Activated CD8-positive, alpha-beta memory T cell treated with anti-CD3 and anti-CD28 coated beads, Interleukin-2, amount 50 U/mL, for 24 hours (primary cell): ENCODE results near the gene LARGE1.
"Not testable (repeated sequence)": the region's sequence is repeated elsewhere in the genome, so short reads cannot be mapped to it uniquely, and the experiment has no call there.

Experiments
- DNase-seq: peaks from one replicate; pipeline ENCODE4 v3.0.0-alpha.2; 2020; ENCODE audit errors: extremely low read depth

LARGE1 gene

DNA sequence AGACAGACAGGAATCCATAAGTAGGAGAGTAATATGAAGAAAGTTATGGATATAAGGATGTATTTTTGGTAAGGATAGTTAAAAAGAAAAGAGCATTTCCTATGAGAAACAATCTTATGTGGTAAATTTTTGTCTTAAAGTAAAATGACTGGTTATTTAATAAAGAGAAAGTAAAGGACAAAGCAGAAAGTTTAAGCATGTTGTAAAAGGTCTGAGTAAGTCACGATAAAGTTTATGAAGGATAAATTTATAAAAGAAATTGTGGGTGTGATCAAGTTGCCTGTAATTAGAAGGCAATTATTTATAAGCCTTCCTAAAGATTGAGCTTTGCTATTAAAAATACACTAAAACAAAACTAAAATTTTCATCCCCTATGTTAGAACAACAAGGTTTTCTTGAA, 547.4 kb downstream of the LARGE1 start:
- DNase-seq, result no peak

GRCh38 chr22:33363256-33363655, 557.0 kb downstream of the LARGE1 start:
- not testable (repeated sequence) for DNase-seq

GRCh38 chr22:33362702-33363101, 557.6 kb downstream of the LARGE1 start:
- no peak for DNase-seq

DNA sequence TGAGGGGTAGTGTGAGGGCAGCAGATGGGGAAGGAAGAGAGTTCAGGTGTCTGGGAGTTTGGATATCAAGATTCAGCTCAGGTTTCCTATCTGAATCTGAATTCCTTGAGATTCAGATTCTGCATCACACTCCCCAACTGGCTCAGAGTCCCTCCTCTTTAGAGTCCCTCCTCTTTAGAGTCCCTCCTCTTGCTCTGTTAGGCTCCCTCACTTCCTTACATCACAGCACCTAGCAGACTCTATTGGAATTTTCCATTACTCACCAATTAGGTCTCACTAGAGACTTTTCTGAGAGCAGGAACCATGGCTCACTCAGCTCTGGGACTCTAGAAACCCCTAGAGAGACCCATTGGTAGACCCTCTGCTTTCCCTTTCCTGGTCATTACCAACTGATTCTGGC, 558.7 kb downstream of the LARGE1 start:
- no peak for DNase-seq

DNA sequence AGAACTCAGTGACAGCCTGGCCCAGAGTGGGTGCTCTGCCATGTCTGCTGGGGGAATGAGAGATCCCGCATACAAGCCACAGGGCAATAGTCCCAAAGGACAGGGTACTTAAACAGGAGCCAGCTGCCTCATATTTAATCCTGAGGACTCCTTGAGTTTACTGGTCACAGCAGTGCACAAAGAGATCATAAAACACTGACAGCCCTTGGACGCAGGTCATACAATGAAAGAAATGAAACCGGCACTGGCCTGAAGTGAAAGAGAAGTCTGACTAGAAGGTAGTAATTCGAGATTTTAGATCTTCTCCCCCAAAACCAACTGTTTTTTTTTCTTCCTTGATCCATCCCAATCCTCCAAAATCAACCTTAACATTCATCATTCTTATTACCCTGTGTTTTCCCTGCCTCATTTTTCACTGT, 562.3 kb downstream of the LARGE1 start:
- no peak for DNase-seq

DNA sequence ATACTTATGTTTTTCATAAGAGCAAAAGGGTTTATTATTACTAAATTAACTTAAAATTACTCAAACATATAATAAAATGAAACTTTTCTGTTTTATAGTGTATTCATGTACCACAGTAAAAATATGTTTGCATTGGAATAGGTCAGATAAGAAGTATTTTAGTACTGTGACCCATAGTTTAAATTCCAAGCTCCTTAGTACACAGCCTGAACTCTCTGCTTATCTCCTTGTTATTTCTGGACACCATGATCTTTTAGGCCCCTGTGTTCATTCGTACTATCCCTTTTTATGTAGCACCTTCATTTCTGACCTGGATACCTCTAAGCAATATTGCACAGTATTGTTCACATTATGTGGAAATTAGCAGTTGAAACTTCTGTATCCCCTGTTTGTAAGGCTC, 565.3 kb downstream of the LARGE1 start:
- no peak for DNase-seq

DNA sequence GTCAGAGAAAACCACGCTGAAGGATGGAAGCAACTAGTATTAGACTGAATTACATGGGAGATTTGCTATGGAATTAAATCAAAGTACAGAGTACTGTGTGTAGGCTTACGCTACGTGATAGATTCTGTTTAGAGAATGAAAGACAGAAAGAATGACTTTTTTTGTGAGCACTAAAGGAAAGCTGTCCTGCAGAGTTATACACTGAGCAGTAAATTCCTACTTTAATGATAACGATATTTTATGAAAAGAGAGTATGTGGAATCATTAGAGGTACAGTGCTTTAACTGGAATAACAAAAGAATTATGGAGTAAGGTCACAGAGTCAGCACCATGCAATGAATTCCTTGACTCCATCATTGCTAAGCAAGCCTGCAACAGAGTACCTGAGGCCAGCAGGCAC, 566.8 kb downstream of the LARGE1 start:
- DNase-seq, result no peak

- no peak for DNase-seq
These were observed 567.5 kb downstream of the LARGE1 start for GRCh38 chr22:33352768-33353167.

DNA sequence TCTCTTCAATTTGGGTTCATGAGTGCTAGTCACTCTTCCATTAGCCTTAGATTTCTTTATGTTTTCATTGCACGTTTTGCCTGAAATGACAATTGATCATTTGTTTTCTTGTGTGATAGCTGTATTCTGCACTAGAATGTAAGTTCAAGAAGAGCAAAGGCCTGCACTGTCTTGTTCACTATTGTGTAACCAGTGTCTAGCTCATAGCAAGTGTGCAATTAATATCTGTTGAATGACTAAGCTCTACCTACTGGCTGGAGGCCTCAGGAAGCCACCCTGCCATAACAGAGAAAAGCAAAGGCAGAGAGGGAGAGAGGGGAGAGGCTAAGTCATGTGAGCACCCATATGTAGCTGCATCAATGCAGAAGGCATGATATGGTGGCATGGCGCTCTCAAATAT, 569.3 kb downstream of the LARGE1 start:
- no peak for DNase-seq

GRCh38 chr22:33350491-33350890, 569.8 kb downstream of the LARGE1 start:
- no peak for DNase-seq

DNA sequence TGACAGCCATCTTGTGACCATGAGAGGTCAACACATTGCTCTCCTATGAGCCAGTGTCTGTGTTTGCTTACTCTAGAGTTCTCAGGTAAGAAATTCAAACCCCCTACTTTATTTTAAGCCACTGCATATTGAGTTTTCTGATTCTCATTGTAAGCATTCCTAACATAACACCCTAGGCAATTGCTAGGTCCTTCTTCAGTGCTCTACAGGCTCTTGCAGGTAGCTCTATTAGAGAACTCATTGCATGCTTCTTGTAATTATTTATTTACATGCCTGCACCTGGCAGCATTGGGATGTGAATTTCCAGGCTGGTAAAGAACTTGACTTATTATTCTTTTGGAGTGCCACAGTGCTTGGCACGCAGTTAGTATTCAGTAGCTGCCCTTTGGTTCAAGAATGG, 573.3 kb downstream of the LARGE1 start:
- no peak for DNase-seq

GRCh38 chr22:33341611-33342010, 578.7 kb downstream of the LARGE1 start:
- DNase-seq, result no peak

- no peak for DNase-seq
These were observed 582.8 kb downstream of the LARGE1 start for GRCh38 chr22:33337524-33337923.

GRCh38 chr22:33335611-33336279, 584.5 kb downstream of the LARGE1 start:
- DNase-seq, result no peak

GRCh38 chr22:33332538-33332937, 587.7 kb downstream of the LARGE1 start:
- no peak for DNase-seq

- DNase-seq, result no peak
These were observed 589.3 kb downstream of the LARGE1 start for GRCh38 chr22:33331017-33331416.

- DNase-seq, result no peak
These were observed 589.7 kb downstream of the LARGE1 start for GRCh38 chr22:33330534-33330933.

- DNase-seq, result no peak
These were observed 590.9 kb downstream of the LARGE1 start for GRCh38 chr22:33329398-33329797.

DNA sequence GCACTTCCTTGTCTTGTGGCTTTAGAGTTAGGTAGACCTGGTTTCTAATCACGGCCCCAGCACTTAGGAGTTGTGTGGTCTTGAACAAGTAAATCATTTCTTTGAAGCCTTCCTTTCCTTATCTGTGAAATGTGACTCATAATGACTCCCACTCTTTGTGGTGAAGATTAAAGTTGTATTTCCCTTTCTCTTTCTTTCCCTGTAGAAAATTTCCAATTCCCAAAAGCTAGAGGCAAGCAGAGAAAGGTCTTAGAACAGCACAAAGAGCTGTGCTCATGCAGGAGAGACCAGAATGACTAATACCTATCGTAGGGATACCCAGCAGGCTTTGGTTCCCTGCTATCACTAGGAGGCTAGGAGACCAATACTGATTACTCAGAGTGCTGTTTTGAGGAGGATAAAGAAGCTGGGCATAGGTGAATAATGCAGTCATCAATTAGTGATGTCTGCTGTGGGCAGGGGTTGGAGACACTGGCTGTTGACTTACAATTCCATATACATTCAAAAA, 591.4 kb downstream of the LARGE1 start:
- no peak for DNase-seq

DNA sequence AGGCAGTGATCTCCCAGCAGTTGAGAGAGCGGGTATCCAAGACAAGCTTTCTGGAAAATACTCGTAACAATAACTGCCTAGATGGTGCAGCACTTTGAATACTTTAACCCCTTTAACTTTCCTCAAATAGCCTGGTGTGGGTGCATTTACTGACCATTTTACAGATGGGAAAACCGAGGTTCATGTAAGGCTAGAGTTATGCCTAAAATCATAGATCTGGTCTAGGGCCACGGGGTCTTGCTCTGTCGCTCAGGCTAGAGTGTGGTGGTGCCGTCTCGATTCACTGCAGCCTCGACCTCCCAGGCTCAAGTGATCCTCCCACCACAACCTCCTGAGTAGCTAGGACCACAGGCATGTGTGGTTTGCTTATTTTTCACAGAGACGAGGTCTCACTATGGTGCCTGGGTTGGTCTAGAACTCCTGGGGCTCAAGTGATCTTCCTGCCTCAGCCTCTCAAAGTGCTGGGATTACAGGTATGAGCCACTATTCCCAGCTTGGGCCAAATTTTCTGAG, 592.9 kb downstream of the LARGE1 start:
- DNase-seq, result no peak

- no peak for DNase-seq
These were observed 593.6 kb downstream of the LARGE1 start for GRCh38 chr22:33326540-33327295.

- no peak for DNase-seq
These were observed 594.9 kb downstream of the LARGE1 start for GRCh38 chr22:33325232-33326004.
